Adrenal gland (tissue), 5 donors: Measurements from ENCODE around the gene AFMID.

Experiments
- POLR2A ChIP-seq, 2 donors: fragments of 450-650 bp; IDR thresholded peaks; one replicate each; pipeline ENCODE4 v1.6.1; 2017; ENCODE audit warnings: antibody characterized with exemption in 2 of 2, mild to moderate bottlenecking in 2 of 2, moderate library complexity in 1 of 2
- TF ChIP-seq, protein P1 (sequence below), 6 experiments: fragments of 450-650 bp in 4 of 6; fragments of 200-600 bp in 2 of 6; sonication (generic) in 1 of 6; IDR thresholded peaks; 1 replicate in 5 of 6; 2 replicates in 1 of 6; pipeline versions ENCODE4 v1.5.1 to v1.8.0; 2016 to 2021; ENCODE audit warnings: antibody characterized with exemption in 6 of 6, mild to moderate bottlenecking in 2 of 6, moderate library complexity in 1 of 6
- donor health status: DM: no; HTN: no; CAD: no.

DNA sequence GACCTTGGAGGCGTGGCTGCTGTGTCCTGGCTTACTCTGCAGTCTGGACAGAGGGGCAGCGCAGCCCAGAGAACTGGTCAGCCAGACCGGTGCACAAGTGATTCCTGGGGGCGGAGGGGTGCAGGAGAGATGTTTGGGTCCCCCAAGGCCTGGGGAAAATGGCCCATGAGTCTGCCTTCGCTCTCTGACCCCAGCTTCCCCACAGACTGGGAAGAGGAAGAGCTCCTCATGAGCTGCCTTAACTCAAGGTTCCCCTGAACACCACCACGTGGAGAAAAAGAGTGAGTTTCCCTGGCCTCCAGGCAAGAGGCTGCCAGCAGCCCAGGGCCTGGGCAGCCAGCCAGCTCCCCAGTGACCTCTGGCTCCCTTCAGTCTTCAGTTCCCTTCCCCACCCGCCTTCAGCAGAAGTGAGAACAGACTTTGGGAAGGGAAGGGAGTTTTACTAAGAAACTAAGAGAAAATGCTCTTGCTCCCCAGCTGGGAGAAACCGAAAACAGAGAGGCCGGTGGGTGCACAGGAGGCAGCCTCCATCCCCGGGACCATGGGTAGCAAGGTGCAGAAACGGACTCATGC, 42.9 kb upstream of the AFMID start:
- TF ChIP-seq POLR2A (IDR thresholded peaks at IDR 0.05): no peak
- TF ChIP-seq, protein P1, sequence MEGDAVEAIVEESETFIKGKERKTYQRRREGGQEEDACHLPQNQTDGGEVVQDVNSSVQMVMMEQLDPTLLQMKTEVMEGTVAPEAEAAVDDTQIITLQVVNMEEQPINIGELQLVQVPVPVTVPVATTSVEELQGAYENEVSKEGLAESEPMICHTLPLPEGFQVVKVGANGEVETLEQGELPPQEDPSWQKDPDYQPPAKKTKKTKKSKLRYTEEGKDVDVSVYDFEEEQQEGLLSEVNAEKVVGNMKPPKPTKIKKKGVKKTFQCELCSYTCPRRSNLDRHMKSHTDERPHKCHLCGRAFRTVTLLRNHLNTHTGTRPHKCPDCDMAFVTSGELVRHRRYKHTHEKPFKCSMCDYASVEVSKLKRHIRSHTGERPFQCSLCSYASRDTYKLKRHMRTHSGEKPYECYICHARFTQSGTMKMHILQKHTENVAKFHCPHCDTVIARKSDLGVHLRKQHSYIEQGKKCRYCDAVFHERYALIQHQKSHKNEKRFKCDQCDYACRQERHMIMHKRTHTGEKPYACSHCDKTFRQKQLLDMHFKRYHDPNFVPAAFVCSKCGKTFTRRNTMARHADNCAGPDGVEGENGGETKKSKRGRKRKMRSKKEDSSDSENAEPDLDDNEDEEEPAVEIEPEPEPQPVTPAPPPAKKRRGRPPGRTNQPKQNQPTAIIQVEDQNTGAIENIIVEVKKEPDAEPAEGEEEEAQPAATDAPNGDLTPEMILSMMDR (IDR thresholded peaks at IDR 0.05): peak in 1 of 6 experiments; percentile 10
